H9 (cell line): Measurements from ENCODE around the gene FGF6. TPM values are rescaled to one million over a fixed set of nuclear protein-coding genes. Genes with fewer than 3 reads are reported as not detected.

ENCODE experiments used
- DNase-seq: peaks from one replicate; pipeline ENCODE4 v3.0.0-alpha.2; 2017
- H2AFZ ChIP-seq: one replicate; pipeline ENCODE4 v1.6.1; 2013; ENCODE audit warnings: mild to moderate bottlenecking, low read length, control low read depth, moderate library complexity
- H2AK5ac ChIP-seq: 2 replicates; pipeline ENCODE4 v1.6.1; 2013; ENCODE audit warnings: low read length, control low read depth, mixed read lengths; ENCODE audit not compliant: insufficient read length
- H2BK120ac ChIP-seq: one replicate; pipeline ENCODE4 v1.6.1; 2013; ENCODE audit warnings: low read depth, mild to moderate bottlenecking, low read length, control low read depth, inconsistent platforms; ENCODE audit not compliant: poor library complexity, severe bottlenecking
- H2BK12ac ChIP-seq: 2 replicates; pipeline ENCODE4 v1.6.1; 2013; ENCODE audit warnings: low read length, control low read depth, mixed read lengths, low read depth; ENCODE audit not compliant: insufficient read length
- H2BK15ac ChIP-seq: 2 replicates; pipeline ENCODE4 v1.6.1; 2013; ENCODE audit warnings: low read depth, low read length, control low read depth
- H2BK20ac ChIP-seq: one replicate; pipeline ENCODE4 v1.6.1; 2013; ENCODE audit warnings: low read depth, mild to moderate bottlenecking, low read length, control low read depth, inconsistent platforms; ENCODE audit not compliant: poor library complexity, severe bottlenecking
- H2BK5ac ChIP-seq: 2 replicates; pipeline ENCODE4 v1.6.1; 2013; ENCODE audit warnings: low read length, control low read depth, mixed read lengths; ENCODE audit not compliant: insufficient read length
- H3K14ac ChIP-seq: 2 replicates; pipeline ENCODE4 v1.6.1; 2013; ENCODE audit warnings: low read length, control low read depth; ENCODE audit not compliant: insufficient read depth
- H3K18ac ChIP-seq: 2 replicates; pipeline ENCODE4 v1.6.1; 2013; ENCODE audit warnings: low read depth, mild to moderate bottlenecking, mixed read lengths, low read length, control low read depth; ENCODE audit not compliant: insufficient read length
- H3K23ac ChIP-seq: 2 replicates; pipeline ENCODE4 v1.6.1; 2013; ENCODE audit warnings: low read length, control low read depth, mixed read lengths, low read depth; ENCODE audit not compliant: insufficient read length
- H3K23me2 ChIP-seq: 2 replicates; pipeline ENCODE4 v1.6.1; 2013; ENCODE audit warnings: low read depth, mild to moderate bottlenecking, mixed read lengths, low read length, control low read depth; ENCODE audit not compliant: insufficient read length, poor library complexity, severe bottlenecking
- H3K27ac ChIP-seq: 2 replicates; pipeline ENCODE4 v1.5.1; 2013; ENCODE audit warnings: low read length, control low read depth, mixed read lengths, low read depth; ENCODE audit not compliant: insufficient read length
- H3K27me3 ChIP-seq: 2 replicates; pipeline ENCODE4 v1.6.1; 2013; ENCODE audit warnings: low read length, control low read depth, inconsistent platforms; ENCODE audit not compliant: insufficient read depth
- H3K4ac ChIP-seq: 2 replicates; pipeline ENCODE4 v1.6.1; 2013; ENCODE audit warnings: low read depth, mild to moderate bottlenecking, control low read depth, inconsistent platforms, low read length, moderate library complexity
- H3K4me1 ChIP-seq: 2 replicates; pipeline ENCODE4 v1.6.1; 2013; ENCODE audit warnings: low read length, control low read depth, inconsistent platforms; ENCODE audit not compliant: insufficient read depth
- H3K4me2 ChIP-seq: 2 replicates; pipeline ENCODE4 v1.6.1; 2013; ENCODE audit warnings: low read length, control low read depth, mixed read lengths; ENCODE audit not compliant: insufficient read length, insufficient read depth
- H3K56ac ChIP-seq: 2 replicates; pipeline ENCODE4 v1.6.1; 2013; ENCODE audit warnings: low read depth, mild to moderate bottlenecking, mixed read lengths, low read length, control low read depth; ENCODE audit not compliant: insufficient read length
- H3K79me1 ChIP-seq: 2 replicates; pipeline ENCODE4 v1.6.1; 2013; ENCODE audit warnings: low read depth, mild to moderate bottlenecking, moderate library complexity, low read length, control low read depth, inconsistent platforms; ENCODE audit not compliant: insufficient read depth, poor library complexity, severe bottlenecking
- H3K79me2 ChIP-seq: 2 replicates; pipeline ENCODE4 v1.6.1; 2013; ENCODE audit warnings: low read length, control low read depth, inconsistent platforms; ENCODE audit not compliant: insufficient read depth
- H3K9ac ChIP-seq: 2 replicates; pipeline ENCODE4 v1.6.1; 2013; ENCODE audit warnings: low read length, control low read depth, mixed read lengths; ENCODE audit not compliant: insufficient read length; ENCODE audit errors: extremely low read depth
- H3K9me3 ChIP-seq: one replicate; pipeline ENCODE4 v1.6.1; 2013; ENCODE audit warnings: low read depth, low read length, inconsistent platforms; ENCODE audit not compliant: control insufficient read depth
- H3T11ph ChIP-seq: one replicate; pipeline ENCODE4 v1.6.1; 2013; ENCODE audit warnings: mild to moderate bottlenecking, low read length, control low read depth, inconsistent platforms
- H4K20me1 ChIP-seq: one replicate; pipeline ENCODE4 v1.6.1; 2013; ENCODE audit not compliant: control insufficient read depth, insufficient read length, insufficient read depth
- H4K5ac ChIP-seq: 2 replicates; pipeline ENCODE4 v1.6.1; 2013; ENCODE audit warnings: low read depth, mild to moderate bottlenecking, mixed read lengths, low read length, control low read depth; ENCODE audit not compliant: insufficient read length
- H4K8ac ChIP-seq: replicated peaks from 2 replicates; pipeline ENCODE4 v1.6.1; 2013; ENCODE audit warnings: low read length, control low read depth, mixed read lengths, low read depth; ENCODE audit not compliant: insufficient read length
- H4K91ac ChIP-seq: 2 replicates; pipeline ENCODE4 v1.6.1; 2013; ENCODE audit warnings: low read depth, mild to moderate bottlenecking, moderate library complexity, mixed read lengths, low read length, control low read depth; ENCODE audit not compliant: insufficient read length
- H3K27ac Mint-ChIP-seq, 3 experiments: 2 replicates in 2 of 3; 3 replicates in 1 of 3; pipeline ENCODE4 v1.8.0; 2020 to 2021; ENCODE audit warnings: mixed read lengths in 3 of 3, mild to moderate bottlenecking in 1 of 3, moderate library complexity in 1 of 3
- H3K27me3 Mint-ChIP-seq: 2 replicates; pipeline ENCODE4 v1.8.0; 2021; ENCODE audit warnings: low read depth, mild to moderate bottlenecking, moderate library complexity, mixed read lengths
- H3K36me3 Mint-ChIP-seq, 3 experiments: 2 replicates in 2 of 3; 3 replicates in 1 of 3; pipeline ENCODE4 v1.8.0; 2020 to 2021; ENCODE audit warnings: low read depth in 3 of 3, mixed read lengths in 3 of 3; ENCODE audit not compliant: insufficient read depth in 1 of 3
- H3K4me1 Mint-ChIP-seq, 2 experiments: 2 replicates each; pipeline ENCODE4 v1.8.0; 2020; ENCODE audit warnings: mixed read lengths in 2 of 2
- H3K4me3 Mint-ChIP-seq, 2 experiments: 2 replicates in 1 of 2; 3 replicates in 1 of 2; pipeline ENCODE4 v1.8.0; 2020 to 2021; ENCODE audit warnings: mild to moderate bottlenecking in 2 of 2, mixed read lengths in 2 of 2, moderate library complexity in 1 of 2
- H3K9me3 Mint-ChIP-seq, 2 experiments: 2 replicates in 1 of 2; 3 replicates in 1 of 2; pipeline ENCODE4 v1.8.0; 2020; ENCODE audit warnings: mild to moderate bottlenecking in 2 of 2, mixed read lengths in 2 of 2, moderate library complexity in 1 of 2
- WGBS: extraction: QIAGEN DNeasy Blood & Tissue Kit; methylation state at CpG from one replicate; pipeline ENCODE4 v1.1.7; 2013; ENCODE audit warnings: missing lambda C conversion rate, low lambda C conversion rate, mixed read lengths; ENCODE audit not compliant: insufficient read length; ENCODE audit errors: extremely low coverage; 5-methylcytosine and 5-hydroxymethylcytosine counted together
- total RNA-seq: library from RNA; stranded (reverse); gene quantifications from 2 replicates; pipeline ENCODE4 v1.2.1, GENCODE V29; 2021
- TF ChIP-seq, protein P1 (sequence below): fragments of 200-600 bp; sonication (generic); conservative IDR thresholded peaks from 3 replicates; pipeline ENCODE4 v1.8.0; 2021; ENCODE audit warnings: antibody characterized with exemption, mild to moderate bottlenecking

Gene FGF6
- total RNA-seq, 1 experiment from 2014 or later: not detected

- Mint-ChIP-seq H3K27me3 (peaks cover 7% of the 10 kb centered on the region), H3K9me3 (no peaks in the 10 kb centered on the region), H3K36me3 (no peaks in the 10 kb centered on the region), H3K4me3 (no peak overlapping the region), H3K4me1 (peaks cover 0 to 3% of the 10 kb centered on the region in 2 experiments; a peak in 2 of 4 replicates), H3K27ac (no peak overlapping the region)
- no peak overlapping the region for H2BK15ac ChIP-seq
- no peak overlapping the region for H2BK120ac ChIP-seq
- peaks cover 2% of the 10 kb centered on the region for H4K20me1 ChIP-seq
- H3K56ac ChIP-seq: no peak overlapping the region
- WGBS: no CpG with 5 or more reads among the region's 3 CpGs
- H3K9ac ChIP-seq: no peak overlapping the region
- H3K4me1 ChIP-seq: no peaks in the 10 kb centered on the region
- H2BK20ac ChIP-seq: no peak overlapping the region
- H3K23me2 ChIP-seq: no peaks in the 10 kb centered on the region
- H3K27me3 ChIP-seq: no peaks in the 10 kb centered on the region
- no peak overlapping the region for H2AFZ ChIP-seq
- no peak overlapping the region for H2BK12ac ChIP-seq
- TF ChIP-seq, protein P1, sequence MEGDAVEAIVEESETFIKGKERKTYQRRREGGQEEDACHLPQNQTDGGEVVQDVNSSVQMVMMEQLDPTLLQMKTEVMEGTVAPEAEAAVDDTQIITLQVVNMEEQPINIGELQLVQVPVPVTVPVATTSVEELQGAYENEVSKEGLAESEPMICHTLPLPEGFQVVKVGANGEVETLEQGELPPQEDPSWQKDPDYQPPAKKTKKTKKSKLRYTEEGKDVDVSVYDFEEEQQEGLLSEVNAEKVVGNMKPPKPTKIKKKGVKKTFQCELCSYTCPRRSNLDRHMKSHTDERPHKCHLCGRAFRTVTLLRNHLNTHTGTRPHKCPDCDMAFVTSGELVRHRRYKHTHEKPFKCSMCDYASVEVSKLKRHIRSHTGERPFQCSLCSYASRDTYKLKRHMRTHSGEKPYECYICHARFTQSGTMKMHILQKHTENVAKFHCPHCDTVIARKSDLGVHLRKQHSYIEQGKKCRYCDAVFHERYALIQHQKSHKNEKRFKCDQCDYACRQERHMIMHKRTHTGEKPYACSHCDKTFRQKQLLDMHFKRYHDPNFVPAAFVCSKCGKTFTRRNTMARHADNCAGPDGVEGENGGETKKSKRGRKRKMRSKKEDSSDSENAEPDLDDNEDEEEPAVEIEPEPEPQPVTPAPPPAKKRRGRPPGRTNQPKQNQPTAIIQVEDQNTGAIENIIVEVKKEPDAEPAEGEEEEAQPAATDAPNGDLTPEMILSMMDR: no peak
- no peaks in the 10 kb centered on the region for H3K79me2 ChIP-seq
- no peak overlapping the region for H3K27ac ChIP-seq
- H3K18ac ChIP-seq: no peak overlapping the region
- H3K79me1 ChIP-seq: no peaks in the 10 kb centered on the region
- H4K8ac ChIP-seq: no peak overlapping the region
- H3K4me2 ChIP-seq: no peak overlapping the region
- no peak overlapping the region for H2BK5ac ChIP-seq
- no peak overlapping the region for H3K14ac ChIP-seq
- H3K9me3 ChIP-seq: no peaks in the 10 kb centered on the region
- H3K4ac ChIP-seq: no peak overlapping the region
- no peak overlapping the region for H3K23ac ChIP-seq
- no peak for DNase-seq
- H2AK5ac ChIP-seq: no peak overlapping the region
- H4K5ac ChIP-seq: no peak overlapping the region
- no peak overlapping the region for H4K91ac ChIP-seq
- H3T11ph ChIP-seq: no peak overlapping the region
Observed at GRCh38 chr12:4412056-4412455, 33.6 kb downstream of the FGF6 start.
